WTC11 (cell line): ENCODE data around the gene CDKN1C. TPM values are rescaled to one million over a fixed set of nuclear protein-coding genes. Genes with fewer than 3 reads are reported as not detected.

Experiments used
- ATAC-seq: fragments of 200-7000 bp; cut with Tn5 transposase; 2 replicates; pipeline ENCODE4 v1.10.0; 2021; ENCODE audit warnings: mild to moderate bottlenecking, moderate library complexity
- CTCF ChIA-PET: fragments of 300-600 bp; sonication (Branson Sonifier 250); formaldehyde crosslinking; loops from one replicate; lab custom pipeline; 2021; ENCODE audit warnings: antibody characterized with exemption; lab: Charles Lee
- POLR2A ChIA-PET: fragments of 350-600 bp; sonication (Branson Sonifier 250); formaldehyde crosslinking; loops from one replicate; lab custom pipeline; 2021; ENCODE audit warnings: antibody characterized with exemption; lab: Charles Lee
- DNase-seq: peaks from one replicate; pipeline ENCODE4 v3.0.0; 2021; ENCODE audit warnings: low spot score
- H3K27ac Mint-ChIP-seq: 2 replicates; pipeline ENCODE4 v1.8.0; 2021; ENCODE audit warnings: mixed read lengths
- H3K27me3 Mint-ChIP-seq: 2 replicates; pipeline ENCODE4 v1.8.0; 2021; ENCODE audit warnings: low read depth, mild to moderate bottlenecking, moderate library complexity, mixed read lengths
- H3K36me3 Mint-ChIP-seq: 2 replicates; pipeline ENCODE4 v1.8.0; 2021; ENCODE audit warnings: mixed read lengths
- H3K4me1 Mint-ChIP-seq: 2 replicates; pipeline ENCODE4 v1.8.0; 2022; ENCODE audit warnings: mixed read lengths
- H3K4me3 Mint-ChIP-seq: 2 replicates; pipeline ENCODE4 v1.8.0; 2021; ENCODE audit warnings: mild to moderate bottlenecking, moderate library complexity, mixed read lengths
- H3K9me3 Mint-ChIP-seq: 2 replicates; pipeline ENCODE4 v1.8.0; 2021; ENCODE audit warnings: mixed read lengths
- CBFB ChIP-seq: sonication (generic); formaldehyde crosslinking; IDR thresholded peaks from 2 replicates; pipeline ENCODE4 v1.8.1; 2022; ENCODE audit warnings: mild to moderate bottlenecking, low read depth, missing genetic modification reagents
- FOXK1 ChIP-seq: sonication (generic); formaldehyde crosslinking; IDR thresholded peaks from 2 replicates; pipeline ENCODE4 v1.8.0; 2022; ENCODE audit warnings: mild to moderate bottlenecking, moderate library complexity, missing genetic modification reagents
- NFE2L1 ChIP-seq: sonication (generic); formaldehyde crosslinking; IDR thresholded peaks from 2 replicates; pipeline ENCODE4 v1.8.1; 2023; ENCODE audit warnings: missing genetic modification reagents
- NR2C2 ChIP-seq: sonication (generic); formaldehyde crosslinking; IDR thresholded peaks from 2 replicates; pipeline ENCODE4 v1.8.0; 2022; ENCODE audit warnings: mild to moderate bottlenecking, missing genetic modification reagents
- TP53 ChIP-seq: sonication (generic); formaldehyde crosslinking; IDR thresholded peaks from 2 replicates; pipeline ENCODE4 v1.8.1; 2023; ENCODE audit warnings: mild to moderate bottlenecking, missing genetic modification reagents
- ZBTB21 ChIP-seq: sonication (generic); formaldehyde crosslinking; IDR thresholded peaks from 2 replicates; pipeline ENCODE4 v1.8.1; 2023; ENCODE audit warnings: mild to moderate bottlenecking, missing genetic modification reagents, borderline replicate concordance
- ZNF121 ChIP-seq: sonication (generic); formaldehyde crosslinking; IDR thresholded peaks from 2 replicates; pipeline ENCODE4 v1.8.0; 2023; ENCODE audit warnings: missing genetic modification reagents
- total RNA-seq: library from RNA; stranded (reverse); gene quantifications from 3 replicates; pipeline ENCODE4 v1.2.3, GENCODE V29; 2021
- TF ChIP-seq, protein P1 (sequence below): sonication (generic); formaldehyde crosslinking; IDR thresholded peaks from 2 replicates; pipeline ENCODE4 v1.8.0; 2022; ENCODE audit warnings: mild to moderate bottlenecking, missing genetic modification reagents
- TF ChIP-seq, protein P2 (sequence below): sonication (generic); formaldehyde crosslinking; IDR thresholded peaks from 2 replicates; pipeline ENCODE4 v1.8.1; 2022; ENCODE audit warnings: mild to moderate bottlenecking, moderate library complexity, missing genetic modification reagents
- TF ChIP-seq, protein P3 (sequence below): fragments of 200-600 bp; IDR thresholded peaks from 2 replicates; pipeline ENCODE4 v1.8.0; 2022; ENCODE audit warnings: antibody characterized with exemption
- TF ChIP-seq, protein P4 (sequence below): fragments of 250-450 bp; sonication (Bioruptor Pico); IDR thresholded peaks from 2 replicates; pipeline ENCODE4 v2.1.2; 2022; ENCODE audit warnings: mild to moderate bottlenecking, moderate library complexity
- TF ChIP-seq, protein P5 (sequence below): sonication (generic); formaldehyde crosslinking; IDR thresholded peaks from 2 replicates; pipeline ENCODE4 v1.8.1; 2023; ENCODE audit warnings: mild to moderate bottlenecking, moderate library complexity, missing genetic modification reagents

Gene CDKN1C
- total RNA-seq, 1 experiment from 2014 or later, result 25.0 TPM

DNA sequence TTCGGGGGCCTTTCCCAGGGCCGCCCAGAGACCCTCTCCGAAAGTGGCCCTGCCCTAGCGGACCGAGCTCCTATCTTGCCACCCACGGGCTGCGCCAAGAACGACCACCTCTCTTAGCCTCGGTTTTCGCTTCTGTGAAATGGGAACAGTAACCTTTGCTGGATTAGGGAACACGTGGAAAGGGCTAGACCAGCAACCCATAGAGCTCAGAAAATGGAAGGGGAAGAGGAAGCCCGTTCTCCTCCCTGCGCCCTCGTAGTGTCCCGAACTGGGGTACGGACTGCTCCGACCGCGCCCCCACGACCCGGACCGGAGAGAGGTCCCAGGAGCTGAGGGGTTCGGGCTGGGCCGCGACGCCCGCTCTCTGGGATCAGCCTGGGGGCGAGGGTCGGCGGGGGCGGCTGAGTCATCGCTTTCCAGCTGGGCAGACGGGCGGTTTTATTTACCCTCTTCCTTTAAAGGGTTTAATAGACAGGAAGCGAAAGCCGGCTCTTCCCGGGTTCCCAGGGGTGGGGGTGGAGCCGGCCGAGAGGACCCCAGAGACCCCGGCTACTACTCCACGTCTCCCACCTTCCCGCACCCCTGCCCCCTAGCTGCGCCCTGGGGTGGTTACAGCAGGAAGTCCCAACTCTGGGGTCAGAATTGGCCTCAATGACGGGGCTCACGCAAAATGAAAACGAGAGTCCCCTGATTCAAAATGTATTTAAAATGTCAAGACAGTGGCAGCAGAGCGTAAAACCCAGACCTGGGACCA lies 44.6 kb upstream of the CDKN1C start (continued):
- TF ChIP-seq, protein P1, sequence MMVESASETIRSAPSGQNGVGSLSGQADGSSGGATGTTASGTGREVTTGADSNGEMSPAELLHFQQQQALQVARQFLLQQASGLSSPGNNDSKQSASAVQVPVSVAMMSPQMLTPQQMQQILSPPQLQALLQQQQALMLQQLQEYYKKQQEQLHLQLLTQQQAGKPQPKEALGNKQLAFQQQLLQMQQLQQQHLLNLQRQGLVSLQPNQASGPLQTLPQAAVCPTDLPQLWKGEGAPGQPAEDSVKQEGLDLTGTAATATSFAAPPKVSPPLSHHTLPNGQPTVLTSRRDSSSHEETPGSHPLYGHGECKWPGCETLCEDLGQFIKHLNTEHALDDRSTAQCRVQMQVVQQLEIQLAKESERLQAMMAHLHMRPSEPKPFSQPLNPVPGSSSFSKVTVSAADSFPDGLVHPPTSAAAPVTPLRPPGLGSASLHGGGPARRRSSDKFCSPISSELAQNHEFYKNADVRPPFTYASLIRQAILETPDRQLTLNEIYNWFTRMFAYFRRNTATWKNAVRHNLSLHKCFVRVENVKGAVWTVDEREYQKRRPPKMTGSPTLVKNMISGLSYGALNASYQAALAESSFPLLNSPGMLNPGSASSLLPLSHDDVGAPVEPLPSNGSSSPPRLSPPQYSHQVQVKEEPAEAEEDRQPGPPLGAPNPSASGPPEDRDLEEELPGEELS (CRISPR knock-in tag), result no peak
- TF ChIP-seq, protein P2, sequence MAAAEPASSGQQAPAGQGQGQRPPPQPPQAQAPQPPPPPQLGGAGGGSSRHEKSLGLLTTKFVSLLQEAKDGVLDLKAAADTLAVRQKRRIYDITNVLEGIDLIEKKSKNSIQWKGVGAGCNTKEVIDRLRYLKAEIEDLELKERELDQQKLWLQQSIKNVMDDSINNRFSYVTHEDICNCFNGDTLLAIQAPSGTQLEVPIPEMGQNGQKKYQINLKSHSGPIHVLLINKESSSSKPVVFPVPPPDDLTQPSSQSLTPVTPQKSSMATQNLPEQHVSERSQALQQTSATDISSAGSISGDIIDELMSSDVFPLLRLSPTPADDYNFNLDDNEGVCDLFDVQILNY (CRISPR knock-in tag), result no peak
- no peak for TF ChIP-seq NR2C2 (CRISPR knock-in tag)
- TF ChIP-seq ZNF121, result 0 out of 2 replicates have a peak, but pooled peaks have one; percentile 11
- no peak for TF ChIP-seq NFE2L1 (CRISPR knock-in tag)
- TF ChIP-seq, protein P3, sequence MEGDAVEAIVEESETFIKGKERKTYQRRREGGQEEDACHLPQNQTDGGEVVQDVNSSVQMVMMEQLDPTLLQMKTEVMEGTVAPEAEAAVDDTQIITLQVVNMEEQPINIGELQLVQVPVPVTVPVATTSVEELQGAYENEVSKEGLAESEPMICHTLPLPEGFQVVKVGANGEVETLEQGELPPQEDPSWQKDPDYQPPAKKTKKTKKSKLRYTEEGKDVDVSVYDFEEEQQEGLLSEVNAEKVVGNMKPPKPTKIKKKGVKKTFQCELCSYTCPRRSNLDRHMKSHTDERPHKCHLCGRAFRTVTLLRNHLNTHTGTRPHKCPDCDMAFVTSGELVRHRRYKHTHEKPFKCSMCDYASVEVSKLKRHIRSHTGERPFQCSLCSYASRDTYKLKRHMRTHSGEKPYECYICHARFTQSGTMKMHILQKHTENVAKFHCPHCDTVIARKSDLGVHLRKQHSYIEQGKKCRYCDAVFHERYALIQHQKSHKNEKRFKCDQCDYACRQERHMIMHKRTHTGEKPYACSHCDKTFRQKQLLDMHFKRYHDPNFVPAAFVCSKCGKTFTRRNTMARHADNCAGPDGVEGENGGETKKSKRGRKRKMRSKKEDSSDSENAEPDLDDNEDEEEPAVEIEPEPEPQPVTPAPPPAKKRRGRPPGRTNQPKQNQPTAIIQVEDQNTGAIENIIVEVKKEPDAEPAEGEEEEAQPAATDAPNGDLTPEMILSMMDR, result no peak
- no peak for TF ChIP-seq ZBTB21 (CRISPR knock-in tag)
- TF ChIP-seq, protein P4, sequence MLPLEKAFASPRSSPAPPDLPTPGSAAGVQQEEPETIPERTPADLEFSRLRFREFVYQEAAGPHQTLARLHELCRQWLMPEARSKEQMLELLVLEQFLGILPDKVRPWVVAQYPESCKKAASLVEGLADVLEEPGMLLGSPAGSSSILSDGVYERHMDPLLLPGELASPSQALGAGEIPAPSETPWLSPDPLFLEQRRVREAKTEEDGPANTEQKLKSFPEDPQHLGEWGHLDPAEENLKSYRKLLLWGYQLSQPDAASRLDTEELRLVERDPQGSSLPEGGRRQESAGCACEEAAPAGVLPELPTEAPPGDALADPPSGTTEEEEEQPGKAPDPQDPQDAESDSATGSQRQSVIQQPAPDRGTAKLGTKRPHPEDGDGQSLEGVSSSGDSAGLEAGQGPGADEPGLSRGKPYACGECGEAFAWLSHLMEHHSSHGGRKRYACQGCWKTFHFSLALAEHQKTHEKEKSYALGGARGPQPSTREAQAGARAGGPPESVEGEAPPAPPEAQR, result no peak
- TF ChIP-seq FOXK1 (CRISPR knock-in tag), result 0 out of 2 replicates have a peak, but pooled peaks have one; percentile 20
- TF ChIP-seq, protein P5, sequence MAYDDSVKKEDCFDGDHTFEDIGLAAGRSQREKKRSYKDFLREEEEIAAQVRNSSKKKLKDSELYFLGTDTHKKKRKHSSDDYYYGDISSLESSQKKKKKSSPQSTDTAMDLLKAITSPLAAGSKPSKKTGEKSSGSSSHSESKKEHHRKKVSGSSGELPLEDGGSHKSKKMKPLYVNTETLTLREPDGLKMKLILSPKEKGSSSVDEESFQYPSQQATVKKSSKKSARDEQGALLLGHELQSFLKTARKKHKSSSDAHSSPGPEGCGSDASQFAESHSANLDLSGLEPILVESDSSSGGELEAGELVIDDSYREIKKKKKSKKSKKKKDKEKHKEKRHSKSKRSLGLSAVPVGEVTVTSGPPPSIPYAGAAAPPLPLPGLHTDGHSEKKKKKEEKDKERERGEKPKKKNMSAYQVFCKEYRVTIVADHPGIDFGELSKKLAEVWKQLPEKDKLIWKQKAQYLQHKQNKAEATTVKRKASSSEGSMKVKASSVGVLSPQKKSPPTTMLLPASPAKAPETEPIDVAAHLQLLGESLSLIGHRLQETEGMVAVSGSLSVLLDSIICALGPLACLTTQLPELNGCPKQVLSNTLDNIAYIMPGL (CRISPR knock-in tag), result 0 out of 2 replicates have a peak, but pooled peaks have one; percentile 12
- TF ChIP-seq TP53, result no peak
- no peak for TF ChIP-seq CBFB

DNA sequence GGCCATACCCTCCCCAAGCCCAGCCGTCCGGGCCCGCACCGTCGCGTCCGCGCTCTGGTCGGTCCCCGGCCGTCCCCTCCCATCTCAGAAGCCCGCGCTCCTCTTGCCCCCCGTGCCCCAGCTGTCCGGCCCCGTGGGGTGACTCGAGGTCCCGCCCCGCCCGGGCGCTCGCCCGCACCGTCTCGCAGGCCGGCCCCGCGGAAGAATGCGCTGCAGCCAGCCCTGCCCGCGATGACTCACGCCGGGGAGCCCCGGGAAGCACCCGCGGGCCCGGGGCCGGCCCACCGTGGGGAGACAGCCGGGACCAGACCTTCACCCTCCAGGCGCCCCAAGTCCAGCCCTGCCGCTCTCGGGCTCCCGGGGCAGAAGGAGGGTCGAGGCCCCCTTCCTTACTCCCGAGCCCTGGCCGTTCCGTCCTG lies 44.0 kb upstream of the CDKN1C start:
- H3K4me3 Mint-ChIP-seq, result peak overlapping the region; percentile 72

More for the DNA sequence above, 44.0 kb upstream of the CDKN1C start:
- H3K36me3 Mint-ChIP-seq, result 0 out of 2 replicates have a peak, but pooled peaks cover 3% of the 10 kb centered on the region
- H3K27me3 Mint-ChIP-seq, result peaks cover 42% of the 10 kb centered on the region
- H3K9me3 Mint-ChIP-seq, result no peaks in the 10 kb centered on the region
- ChIA-PET CTCF (interaction anchor here (0.6 to 3.4 kb wide), 22 partner anchors 9 to 640 kb away, joined by 3 to 68 read pairs (median 6); partner anchors contain the start of genes CARS1, CDKN1C and NAP1L4), POLR2A (interaction anchor here (0.6 to 2.1 kb wide), 3 partner anchors 26 to 37 kb away, joined by 3 to 10 read pairs (median 4); no protein-coding TSS in a partner anchor)
- H3K27ac Mint-ChIP-seq, result no peak overlapping the region
- ATAC-seq (no peak), DNase-seq (peak; percentile 43)
- peaks cover 7% of the 10 kb centered on the region for H3K4me1 Mint-ChIP-seq
- TF ChIP-seq, protein P1 (CRISPR knock-in tag), result no peak
- TF ChIP-seq ZNF121, result peak; percentile 77; the same call in 1 of the 2 replicates
